Endothelial cell of umbilical vein (primary cell): ENCODE results near the gene WIZ. TPM values are rescaled to one million over a fixed set of nuclear protein-coding genes. Genes with fewer than 3 reads are reported as not detected.

Source experiments
- BruUV-seq: library from RNA; stranded (reverse); fragments of 400-500 nt; replicated peaks from 2 replicates; lab custom pipeline; 2021; lab: Mats Ljungman, UMichigan
- CTCF ChIA-PET: fragments of 300-600, 350-600 bp; sonication (Branson Sonifier 250); formaldehyde crosslinking; loops from one replicate; lab custom pipeline; 2021; ENCODE audit warnings: antibody characterized with exemption, inconsistent platforms; lab: Charles Lee
- POLR2A ChIA-PET: fragments of 300-600, 350-600 bp; sonication (Branson Sonifier 250); formaldehyde crosslinking; loops from one replicate; lab custom pipeline; 2021; ENCODE audit warnings: antibody characterized with exemption, inconsistent platforms; lab: Charles Lee
- DNase-seq: peaks from one replicate; pipeline ENCODE4 v3.0.0-alpha.2; 2011; ENCODE audit warnings: low read depth, low spot score
- FAIRE-seq: peaks from 2 replicates; lab custom pipeline; 2011; peaks lifted over from hg19 to GRCh38; lab: Jason Lieb, UNC
- H2AFZ ChIP-seq: 2 replicates; pipeline ENCODE4 v1.6.0; 2012; ENCODE audit warnings: low read depth, low read length, control low read depth, inconsistent platforms
- H3K27ac ChIP-seq: 2 replicates; pipeline ENCODE4 v1.5.1; 2011; ENCODE audit warnings: low read depth, mild to moderate bottlenecking, control low read depth, low read length, moderate library complexity; ENCODE audit not compliant: insufficient read depth
- H3K27me3 ChIP-seq, 2 experiments: 2 replicates each; pipeline versions ENCODE4 v1.6.0 to v1.6.1; 2011; ENCODE audit warnings: low read length in 2 of 2, mixed read lengths in 1 of 2; ENCODE audit not compliant: control insufficient read depth in 2 of 2, insufficient read depth in 2 of 2
- H3K36me3 ChIP-seq, 2 experiments: 2 replicates in 1 of 2; 3 replicates in 1 of 2; pipeline ENCODE4 v1.5.1; 2011; ENCODE audit warnings: low read length in 2 of 2, mild to moderate bottlenecking in 1 of 2, moderate library complexity in 1 of 2; ENCODE audit not compliant: control insufficient read depth in 2 of 2, insufficient read depth in 2 of 2; ENCODE audit errors: extremely low read depth in 1 of 2
- H3K4me1 ChIP-seq: 3 replicates; pipeline ENCODE4 v1.5.1; 2011; ENCODE audit warnings: mild to moderate bottlenecking, low read length; ENCODE audit not compliant: control insufficient read depth, insufficient read depth; ENCODE audit errors: extremely low read depth
- H3K4me2 ChIP-seq: 2 replicates; pipeline ENCODE4 v1.6.1; 2011; ENCODE audit warnings: low read length, control low read depth, mixed read lengths; ENCODE audit not compliant: insufficient read depth
- H3K4me3 ChIP-seq, 3 experiments: fragments of 200-600 bp in 1 of 3; sonication (generic), shearing (Covaris generic) in 1 of 3; replicated peaks in 1 of 3; 2 replicates each; pipeline ENCODE4 v1.5.1; 2011 to 2016; ENCODE audit warnings: control low read depth in 3 of 3, low read length in 3 of 3, mild to moderate bottlenecking in 2 of 3, inconsistent platforms in 1 of 3, low read depth in 1 of 3, moderate library complexity in 1 of 3; ENCODE audit not compliant: insufficient read depth in 1 of 3
- H3K79me2 ChIP-seq: 2 replicates; pipeline ENCODE4 v1.6.0; 2012; ENCODE audit warnings: low read length, inconsistent platforms; ENCODE audit not compliant: control insufficient read depth, insufficient read depth
- H3K9ac ChIP-seq: replicated peaks from 2 replicates; pipeline ENCODE3; 2011; ENCODE audit warnings: low read length, control low read depth; ENCODE audit not compliant: insufficient read depth; ENCODE audit errors: extremely low read depth
- H3K9me1 ChIP-seq: replicated peaks from 3 replicates; pipeline ENCODE4 v1.6.0; 2011; ENCODE audit warnings: mild to moderate bottlenecking, low read length; ENCODE audit not compliant: control insufficient read depth, insufficient read depth; ENCODE audit errors: extremely low read depth
- H3K9me3 ChIP-seq: replicated peaks from 2 replicates; pipeline ENCODE4 v1.5.1; 2012; ENCODE audit warnings: low read length, inconsistent platforms; ENCODE audit not compliant: control insufficient read depth, insufficient read depth
- H4K20me1 ChIP-seq: replicated peaks from 2 replicates; pipeline ENCODE3; 2011; ENCODE audit warnings: mild to moderate bottlenecking, low read length; ENCODE audit not compliant: control insufficient read depth, insufficient read depth; ENCODE audit errors: extremely low read depth
- EZH2 ChIP-seq: IDR thresholded peaks from 2 replicates; pipeline ENCODE4 v1.6.1; 2012; ENCODE audit warnings: borderline replicate concordance, low read depth, mild to moderate bottlenecking, moderate library complexity, low read length, inconsistent platforms; ENCODE audit not compliant: severe bottlenecking
- FOS ChIP-seq: IDR thresholded peaks from 2 replicates; pipeline ENCODE4 v1.6.1; 2011; ENCODE audit warnings: mild to moderate bottlenecking, low read length, moderate library complexity, borderline replicate concordance; ENCODE audit not compliant: insufficient read depth
- GATA2 ChIP-seq: IDR thresholded peaks from 2 replicates; pipeline ENCODE4 v1.7.0; 2011; ENCODE audit warnings: low read depth, mild to moderate bottlenecking, moderate library complexity, mixed read lengths, low read length; ENCODE audit not compliant: insufficient read length, insufficient read depth
- JUN ChIP-seq: IDR thresholded peaks from 2 replicates; pipeline ENCODE4 v1.6.1; 2011; ENCODE audit warnings: borderline replicate concordance, low read depth; ENCODE audit not compliant: insufficient read length, insufficient read depth
- MAX ChIP-seq: IDR thresholded peaks from 2 replicates; pipeline ENCODE4 v1.6.1; 2011; ENCODE audit not compliant: insufficient read depth, insufficient read length
- MYC ChIP-seq: IDR thresholded peaks from one replicate; pipeline ENCODE4 v1.6.1; 2011; ENCODE audit warnings: mild to moderate bottlenecking, low read depth, low read length
- POLR2A ChIP-seq: IDR thresholded peaks from 2 replicates; pipeline ENCODE4 v1.6.1; 2012; ENCODE audit warnings: low read depth, mild to moderate bottlenecking, control low read depth, low read length
- POLR2AphosphoS5 ChIP-seq: IDR thresholded peaks from 2 replicates; pipeline ENCODE4 v1.6.1; 2012; ENCODE audit warnings: low read depth, mild to moderate bottlenecking, control low read depth, low read length, moderate library complexity; ENCODE audit not compliant: insufficient read depth
- dilution Hi-C: fragments of 300-500 bp; cut with MboI; formaldehyde crosslinking; loops from one replicate; pipeline ENCODE4 v1.15.0; 2019; ENCODE audit warnings: low sequenced_read_pairs; ENCODE audit not compliant: extremely low pct_ligation_motif_present
- intact Hi-C: fragments of 100-400 bp; cut with micrococcal nuclease; formaldehyde crosslinking; loops from one replicate; pipeline ENCODE4 v1.10.0; 2022
- polyA plus RNA-seq, 4 experiments: library from polyadenylated mRNA; depleted of rRNA in 3 of 4; stranded (reverse) in 3 of 4; unstranded in 1 of 4; fragments of >200 nt; gene quantifications; 2 replicates each; pipeline versions ENCODE4 v1.2.1 to v1.2.3, GENCODE V29; 2011 to 2012; ENCODE audit warnings: missing spikeins in 1 of 4
- total RNA-seq: library from RNA; stranded (reverse); gene quantifications from 2 replicates; pipeline ENCODE4 v1.2.3, GENCODE V29; 2021
- TF ChIP-seq, protein P1 (sequence below), 2 donors: IDR thresholded peaks; 1 replicate in 1 of 2; 2 replicates in 1 of 2; pipeline ENCODE4 v1.5.1; 2011; ENCODE audit warnings: low read length in 2 of 2, mild to moderate bottlenecking in 2 of 2, moderate library complexity in 2 of 2, control low read depth in 1 of 2, inconsistent platforms in 1 of 2, low read depth in 1 of 2; ENCODE audit not compliant: insufficient read depth in 1 of 2; ENCODE audit errors: extremely low read depth in 1 of 2

The WIZ gene
- total and polyA plus RNA-seq, 2 donors (not counting 3 experiments of a cell fraction or from before 2014, with no cell fraction given) = 21.0 to 47.2 TPM

- no TSS peak for BruUV-seq
Observed at GRCh38 chr19:15427350-15427700, 22.4 kb downstream of the WIZ start.

More at GRCh38 chr19:15427350-15427700, 22.4 kb downstream of the WIZ start:
- no peaks in the 10 kb centered on the region for H3K27me3 ChIP-seq
- H3K4me1 ChIP-seq = peaks cover 10% of the 10 kb centered on the region
- H3K9me3 ChIP-seq = no peaks in the 10 kb centered on the region
- POLR2A ChIA-PET = no interaction called here
- H3K4me3 ChIP-seq = no peak overlapping the region
- H3K9me1 ChIP-seq = no peaks in the 10 kb centered on the region
- no peak for DNase-seq
- TF ChIP-seq POLR2AphosphoS5 (no peak), FOS (no peak), MYC (no peak), POLR2A (no peak), GATA2 (no peak), EZH2 (no peak), JUN (no peak), MAX (no peak)
- TF ChIP-seq, protein P1, sequence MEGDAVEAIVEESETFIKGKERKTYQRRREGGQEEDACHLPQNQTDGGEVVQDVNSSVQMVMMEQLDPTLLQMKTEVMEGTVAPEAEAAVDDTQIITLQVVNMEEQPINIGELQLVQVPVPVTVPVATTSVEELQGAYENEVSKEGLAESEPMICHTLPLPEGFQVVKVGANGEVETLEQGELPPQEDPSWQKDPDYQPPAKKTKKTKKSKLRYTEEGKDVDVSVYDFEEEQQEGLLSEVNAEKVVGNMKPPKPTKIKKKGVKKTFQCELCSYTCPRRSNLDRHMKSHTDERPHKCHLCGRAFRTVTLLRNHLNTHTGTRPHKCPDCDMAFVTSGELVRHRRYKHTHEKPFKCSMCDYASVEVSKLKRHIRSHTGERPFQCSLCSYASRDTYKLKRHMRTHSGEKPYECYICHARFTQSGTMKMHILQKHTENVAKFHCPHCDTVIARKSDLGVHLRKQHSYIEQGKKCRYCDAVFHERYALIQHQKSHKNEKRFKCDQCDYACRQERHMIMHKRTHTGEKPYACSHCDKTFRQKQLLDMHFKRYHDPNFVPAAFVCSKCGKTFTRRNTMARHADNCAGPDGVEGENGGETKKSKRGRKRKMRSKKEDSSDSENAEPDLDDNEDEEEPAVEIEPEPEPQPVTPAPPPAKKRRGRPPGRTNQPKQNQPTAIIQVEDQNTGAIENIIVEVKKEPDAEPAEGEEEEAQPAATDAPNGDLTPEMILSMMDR (IDR thresholded peaks at IDR 0.05; ENCODE audit: extremely low read depth in 1 of 2, insufficient read depth in 1 of 2, low read depth in 1 of 2, low read length in 2 of 2) = no peak
- FAIRE-seq = no peak
- H3K4me2 ChIP-seq = no peak overlapping the region
- H3K27ac ChIP-seq = no peak overlapping the region
- intact Hi-C loops (no loop called here), dilution Hi-C loops (no loop called here)
- H2AFZ ChIP-seq = no peak overlapping the region
- H4K20me1 ChIP-seq = no peaks in the 10 kb centered on the region
- CTCF ChIA-PET = interaction anchor here (2.1 kb wide), 1 partner anchor 8 kb away, joined by 13 read pairs; the partner anchor contains the start of gene AKAP8L
- H3K79me2 ChIP-seq = peaks cover 46% of the 10 kb centered on the region
- H3K36me3 ChIP-seq = peaks cover 10 to 55% of the 10 kb centered on the region in 2 experiments
- H3K9ac ChIP-seq = no peak overlapping the region
